ENCODE data around the gene SLC39A11. TPM values are rescaled to one million over a fixed set of nuclear protein-coding genes. Genes with fewer than 3 reads are reported as not detected.

SLC39A11 gene
- polyA plus RNA-seq, 3 donors, result 16.6 to 27.9 (median 26.6) TPM

DNA sequence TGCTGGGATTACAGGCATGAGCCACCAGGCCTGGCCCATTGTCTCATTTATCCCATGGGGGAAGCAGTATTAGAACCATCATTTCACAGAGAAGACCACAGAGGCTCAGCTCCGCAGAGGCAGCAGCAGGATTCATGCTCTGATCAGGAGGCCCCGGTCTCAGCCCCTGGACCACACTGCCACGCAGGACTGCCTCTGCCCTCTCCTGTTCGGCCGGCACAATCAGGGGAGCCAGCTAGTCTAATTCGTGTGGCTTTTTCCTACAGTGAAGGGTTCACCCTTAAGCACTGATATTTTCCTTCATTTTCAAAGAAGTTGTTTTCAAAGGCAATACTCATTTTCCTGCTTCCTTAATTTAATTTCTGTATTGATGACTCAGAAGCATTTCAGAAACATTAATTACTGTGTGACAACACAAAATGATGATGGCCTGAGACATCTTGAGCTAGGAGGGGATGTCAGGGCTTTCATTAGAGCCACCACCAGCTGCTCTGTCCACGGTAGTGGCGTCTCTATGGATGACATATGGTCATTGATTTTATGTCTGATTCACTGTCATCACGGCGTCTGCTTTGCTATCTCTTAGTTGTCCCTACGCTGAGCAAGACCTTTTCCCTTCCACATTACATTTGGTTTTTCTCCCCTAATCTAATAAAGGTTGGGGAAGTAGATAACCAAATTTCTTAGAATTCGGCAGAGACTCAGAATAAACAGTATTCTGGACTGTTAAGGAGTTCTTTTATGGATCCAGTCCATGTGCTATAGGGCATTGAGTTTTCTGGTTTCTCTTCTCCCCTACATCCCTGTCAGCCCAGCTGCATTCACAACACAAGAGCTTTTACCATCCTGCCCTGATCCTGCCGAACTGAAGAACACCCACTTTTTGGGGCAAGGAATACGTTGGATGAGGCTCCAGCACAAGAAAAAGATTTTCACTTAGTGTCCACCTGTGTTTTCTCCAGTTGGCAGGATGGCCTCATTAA is 314.0 kb downstream of the SLC39A11 start:
- H3K27me3 ChIP-seq (ENCODE audit: control insufficient read depth in 2 of 2, insufficient read depth in 2 of 2, low read length in 2 of 2), result no peaks in the 10 kb centered on the region
- peaks cover 15 to 66% of the 10 kb centered on the region in 2 donors for H3K36me3 ChIP-seq (replicated peaks in 1 of 2; ENCODE audit: control insufficient read depth in 1 of 2, insufficient read depth in 2 of 2, low read length in 2 of 2)
- H2AFZ ChIP-seq (ENCODE audit: insufficient read depth, low read depth, low read length, poor library complexity, severe bottlenecking), result no peak overlapping the region
- Mint-ChIP-seq H3K9me3 (peaks cover 0 to 15% (median 4%) of the 10 kb centered on the region in 7 donors), H3K4me3 (no peak overlapping the region), H3K4me1 (no peaks in the 10 kb centered on the region), H3K27me3 (ENCODE audit: low read depth in 3 of 3) (peaks cover 0 to 2% (median 0%) of the 10 kb centered on the region in 3 donors), H3K27ac (no peak overlapping the region), H3K36me3 (peaks cover 54 to 59% of the 10 kb centered on the region in 2 donors)
- H3K9ac ChIP-seq (ENCODE audit: insufficient read depth, low read length, poor library complexity, severe bottlenecking), result no peak overlapping the region
- H3K4me1 ChIP-seq (ENCODE audit: control insufficient read depth in 1 of 2, insufficient read depth in 2 of 2, low read length in 2 of 2), result no peaks in the 10 kb centered on the region
- H4K20me1 ChIP-seq (ENCODE audit: insufficient read depth, low read length), result no peaks in the 10 kb centered on the region
- H3K4me3 ChIP-seq (replicated peaks in 1 of 3; ENCODE audit: low read depth in 2 of 3, low read length in 3 of 3), result no peak overlapping the region
- H3K4me2 ChIP-seq (replicated peaks; ENCODE audit: extremely low read depth, low read length, poor library complexity, severe bottlenecking), result no peak overlapping the region
- H3K9me3 ChIP-seq (replicated peaks in 1 of 2; ENCODE audit: control insufficient read depth in 1 of 2, insufficient read depth in 1 of 2, low read length in 2 of 2), result no peaks in the 10 kb centered on the region
- 98% methylated on average over 7 of the region's 14 CpGs for WGBS (ENCODE audit: insufficient coverage)
- intact Hi-C loops (cut with micrococcal nuclease), result no loop called here
- DNase-seq, result no peak
- H3K27ac ChIP-seq (ENCODE audit: low read depth in 1 of 2, low read length in 2 of 2), result no peak overlapping the region
- no peaks in the 10 kb centered on the region for H3K79me2 ChIP-seq (ENCODE audit: insufficient read depth, low read length)
- TF ChIP-seq, protein P1, sequence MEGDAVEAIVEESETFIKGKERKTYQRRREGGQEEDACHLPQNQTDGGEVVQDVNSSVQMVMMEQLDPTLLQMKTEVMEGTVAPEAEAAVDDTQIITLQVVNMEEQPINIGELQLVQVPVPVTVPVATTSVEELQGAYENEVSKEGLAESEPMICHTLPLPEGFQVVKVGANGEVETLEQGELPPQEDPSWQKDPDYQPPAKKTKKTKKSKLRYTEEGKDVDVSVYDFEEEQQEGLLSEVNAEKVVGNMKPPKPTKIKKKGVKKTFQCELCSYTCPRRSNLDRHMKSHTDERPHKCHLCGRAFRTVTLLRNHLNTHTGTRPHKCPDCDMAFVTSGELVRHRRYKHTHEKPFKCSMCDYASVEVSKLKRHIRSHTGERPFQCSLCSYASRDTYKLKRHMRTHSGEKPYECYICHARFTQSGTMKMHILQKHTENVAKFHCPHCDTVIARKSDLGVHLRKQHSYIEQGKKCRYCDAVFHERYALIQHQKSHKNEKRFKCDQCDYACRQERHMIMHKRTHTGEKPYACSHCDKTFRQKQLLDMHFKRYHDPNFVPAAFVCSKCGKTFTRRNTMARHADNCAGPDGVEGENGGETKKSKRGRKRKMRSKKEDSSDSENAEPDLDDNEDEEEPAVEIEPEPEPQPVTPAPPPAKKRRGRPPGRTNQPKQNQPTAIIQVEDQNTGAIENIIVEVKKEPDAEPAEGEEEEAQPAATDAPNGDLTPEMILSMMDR (IDR thresholded peaks at IDR 0.05), result no peak

DNA sequence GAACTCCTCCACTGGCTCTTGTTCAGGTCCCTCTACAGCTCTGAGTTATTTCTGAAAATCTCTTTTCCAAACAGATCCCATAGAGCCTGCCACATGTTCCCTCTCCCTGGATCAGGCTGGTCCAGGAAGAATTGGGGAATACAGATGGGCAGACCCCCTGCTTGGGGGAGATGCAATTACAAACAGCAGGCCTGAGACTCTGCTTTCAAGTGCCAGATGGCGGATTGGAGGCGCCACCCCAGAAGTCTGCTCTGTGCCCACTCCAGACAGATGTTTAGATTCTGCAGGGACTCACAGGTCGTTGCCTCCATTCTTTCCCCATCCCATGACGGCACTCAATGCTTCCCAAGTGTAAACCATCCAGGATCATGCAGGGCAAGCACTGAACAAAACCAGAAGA is 316.6 kb downstream of the SLC39A11 start:
- intact Hi-C loops (cut with micrococcal nuclease), result no loop called here
- Histone ChIP-seq H3K4me2 (replicated peaks; ENCODE audit: extremely low read depth, low read length, poor library complexity, severe bottlenecking) (no peak overlapping the region), H4K20me1 (ENCODE audit: insufficient read depth, low read length) (no peaks in the 10 kb centered on the region), H3K79me2 (ENCODE audit: insufficient read depth, low read length) (no peaks in the 10 kb centered on the region), H2AFZ (ENCODE audit: insufficient read depth, low read depth, low read length, poor library complexity, severe bottlenecking) (no peak overlapping the region), H3K27me3 (ENCODE audit: control insufficient read depth in 2 of 2, insufficient read depth in 2 of 2, low read length in 2 of 2) (no peaks in the 10 kb centered on the region), H3K4me3 (replicated peaks in 1 of 3; ENCODE audit: low read depth in 2 of 3, low read length in 3 of 3) (no peak overlapping the region), H3K9me3 (replicated peaks in 1 of 2; ENCODE audit: control insufficient read depth in 1 of 2, insufficient read depth in 1 of 2, low read length in 2 of 2) (peaks cover 0 to 6% of the 10 kb centered on the region in 2 donors), H3K36me3 (replicated peaks in 1 of 2; ENCODE audit: control insufficient read depth in 1 of 2, insufficient read depth in 2 of 2, low read length in 2 of 2) (peaks cover 22 to 83% of the 10 kb centered on the region in 2 donors), H3K4me1 (ENCODE audit: control insufficient read depth in 1 of 2, insufficient read depth in 2 of 2, low read length in 2 of 2) (no peaks in the 10 kb centered on the region), H3K27ac (ENCODE audit: low read depth in 1 of 2, low read length in 2 of 2) (no peak overlapping the region), H3K9ac (ENCODE audit: insufficient read depth, low read length, poor library complexity, severe bottlenecking) (no peak overlapping the region)
- Mint-ChIP-seq H3K27me3 (ENCODE audit: low read depth in 3 of 3) (peaks cover 0 to 4% (median 0%) of the 10 kb centered on the region in 3 donors), H3K27ac (no peak overlapping the region), H3K36me3 (peaks cover 61 to 67% of the 10 kb centered on the region in 2 donors), H3K4me1 (no peaks in the 10 kb centered on the region), H3K4me3 (no peak overlapping the region), H3K9me3 (peaks cover 0 to 32% (median 7%) of the 10 kb centered on the region in 7 donors)
- TF ChIP-seq, protein P1 (IDR thresholded peaks at IDR 0.05), result no peak
- 94% methylated on average over 4 of the region's 4 CpGs for WGBS (ENCODE audit: insufficient coverage)
- no peak for DNase-seq
